GM06990 (cell line): ENCODE results near the gene ZBTB20.

Source experiments
- DNase-seq: peaks from one replicate; pipeline ENCODE4 v3.0.0-alpha.2; 2011; ENCODE audit not compliant: insufficient read length; ENCODE audit errors: extremely low read depth
- H3K27me3 ChIP-seq: replicated peaks from 2 replicates; pipeline ENCODE4 v1.6.0; 2011; ENCODE audit warnings: low read length; ENCODE audit not compliant: control insufficient read depth, insufficient read depth
- H3K36me3 ChIP-seq: 2 replicates; pipeline ENCODE4 v1.5.1; 2011; ENCODE audit warnings: low read length; ENCODE audit not compliant: control insufficient read depth, insufficient read depth
- H3K4me3 ChIP-seq: replicated peaks from 2 replicates; pipeline ENCODE4 v1.5.1; 2011; ENCODE audit warnings: low read depth, mild to moderate bottlenecking, control low read depth, low read length
- CTCF ChIP-seq: IDR thresholded peaks from 2 replicates; pipeline ENCODE4 v1.5.1; 2011; ENCODE audit warnings: low read length, control low read depth, mild to moderate bottlenecking, inconsistent platforms; ENCODE audit not compliant: insufficient read depth, poor library complexity, severe bottlenecking

ZBTB20 gene

GRCh38 chr3:114864970-114865369 lies 282.1 kb downstream of the ZBTB20 start:
- TF ChIP-seq CTCF: no peak
- H3K27me3 ChIP-seq: no peaks in the 10 kb centered on the region
- no peak for DNase-seq
- H3K4me3 ChIP-seq: no peak overlapping the region
- no peaks in the 10 kb centered on the region for H3K36me3 ChIP-seq

- no peak for DNase-seq
- Histone ChIP-seq H3K4me3 (no peak overlapping the region), H3K36me3 (no peaks in the 10 kb centered on the region), H3K27me3 (no peaks in the 10 kb centered on the region)
- no peak for TF ChIP-seq CTCF
Observed at GRCh38 chr3:114863848-114864247, 283.2 kb downstream of the ZBTB20 start.

- no peak for DNase-seq
- Histone ChIP-seq H3K27me3 (no peaks in the 10 kb centered on the region), H3K36me3 (no peaks in the 10 kb centered on the region), H3K4me3 (no peak overlapping the region)
- TF ChIP-seq CTCF: no peak
Observed at GRCh38 chr3:114861666-114862065, 285.4 kb downstream of the ZBTB20 start.

- TF ChIP-seq CTCF: no peak
- H3K4me3 ChIP-seq: no peak overlapping the region
- H3K36me3 ChIP-seq: no peaks in the 10 kb centered on the region
- no peak for DNase-seq
- no peaks in the 10 kb centered on the region for H3K27me3 ChIP-seq
Observed at GRCh38 chr3:114860531-114860930, 286.6 kb downstream of the ZBTB20 start.

- Histone ChIP-seq H3K4me3 (no peak overlapping the region), H3K36me3 (no peaks in the 10 kb centered on the region), H3K27me3 (no peaks in the 10 kb centered on the region)
- DNase-seq: no peak
- no peak for TF ChIP-seq CTCF
Observed at GRCh38 chr3:114858329-114858728, 288.8 kb downstream of the ZBTB20 start.

GRCh38 chr3:114857299-114857701 lies 289.8 kb downstream of the ZBTB20 start:
- TF ChIP-seq CTCF: no peak
- no peaks in the 10 kb centered on the region for H3K27me3 ChIP-seq
- H3K36me3 ChIP-seq: no peaks in the 10 kb centered on the region
- DNase-seq: no peak
- no peak overlapping the region for H3K4me3 ChIP-seq
